Measurements from ENCODE around the gene SH2D1B. TPM values are rescaled to one million over a fixed set of nuclear protein-coding genes. Genes with fewer than 3 reads are reported as not detected.

SH2D1B gene
- total and polyA plus RNA-seq, 10 of the 15 experiments (the other 5 are each of a cell fraction or from before 2014, with no cell fraction given): 0.18 TPM; not detected in 9

GRCh38 chr1:162421258-162422164, 9.6 kb upstream of the SH2D1B start:
- TF ChIP-seq IRF3 (IDR thresholded peaks at IDR 0.05) (no peak), ZBED1 (IDR thresholded peaks at IDR 0.05; ENCODE audit: borderline replicate concordance) (no peak), RAD51 (IDR thresholded peaks at IDR 0.05) (no peak), ESRRA (IDR thresholded peaks at IDR 0.05; ENCODE audit: low read length) (no peak), CBX3 (IDR thresholded peaks at IDR 0.05; ENCODE audit: borderline replicate concordance, low read depth) (no peak), ZNF24 (IDR thresholded peaks at IDR 0.05) (no peak), POLR2A (IDR thresholded peaks at IDR 0.05; ENCODE audit: low read depth, low read length) (no peak), CEBPZ (IDR thresholded peaks at IDR 0.05; ENCODE audit: low read depth, low read length) (no peak), NBN (IDR thresholded peaks at IDR 0.05) (no peak), IRF5 (IDR thresholded peaks at IDR 0.05; ENCODE audit: borderline replicate concordance) (no peak)
- H3K27ac ChIP-seq (ENCODE audit: control insufficient read depth, insufficient read depth): no peak overlapping the region
- FAIRE-seq: no peak

More at GRCh38 chr1:162421258-162422164, 9.6 kb upstream of the SH2D1B start:
- Histone ChIP-seq H3K79me2 (ENCODE audit: control insufficient read depth, insufficient read depth, low read length) (no peaks in the 10 kb centered on the region), H3K4me1 (ENCODE audit: control insufficient read depth, insufficient read depth, low read length) (no peaks in the 10 kb centered on the region), H3K9ac (ENCODE audit: control insufficient read depth, insufficient read depth, low read length) (no peak overlapping the region), H3K4me3 (no peak overlapping the region), H3K4me2 (ENCODE audit: control insufficient read depth, insufficient read depth) (no peak overlapping the region), H3K27me3 (replicated peaks in 1 of 2; ENCODE audit: control insufficient read depth in 2 of 2, insufficient read depth in 2 of 2, low read length in 1 of 2) (no peaks in the 10 kb centered on the region), H4K20me1 (ENCODE audit: control insufficient read depth, insufficient read depth) (no peaks in the 10 kb centered on the region), H3K9me3 (replicated peaks; ENCODE audit: control insufficient read depth, insufficient read depth, low read length) (no peaks in the 10 kb centered on the region; the same call in 2 of the 3 replicates), H3K36me3 (ENCODE audit: control insufficient read depth in 2 of 2, insufficient read depth in 2 of 2, low read length in 1 of 2) (no peaks in the 10 kb centered on the region), H2AFZ (ENCODE audit: control insufficient read depth, low read depth, low read length) (no peak overlapping the region; the same call in none of the 2 replicates)
- ChIA-PET SMC1A (ENCODE audit: uncharacterized antibody, unreplicated experiment) (interaction anchor here (0.6 kb wide), 1 partner anchor 77 kb away, joined by 3 read pairs; no protein-coding TSS in a partner anchor), RAD21 (ENCODE audit: unreplicated experiment) (no interaction called here), CTCF (no interaction called here), POLR2A (no interaction called here)
- ATAC-seq (peak; percentile 30; the same call in 1 of the 3 replicates), DNase-seq (ENCODE audit: low read depth, low spot score) (no peak)
- intact Hi-C loops (cut with micrococcal nuclease; ENCODE audit: unreplicated experiment) (no loop called here), in situ Hi-C loops (cut with MboI) (no loop called here)
- no TSS peak for BruUV-seq (replicated peaks)
- WGBS (ENCODE audit: insufficient coverage, insufficient replicate concordance, low lambda C conversion rate, missing lambda C conversion rate): 37% methylated on average over 4 of the region's 5 CpGs
